Transverse colon (tissue), 4 donors: ENCODE measurements around the gene IGF2BP2. TPM values are rescaled to one million over a fixed set of nuclear protein-coding genes. Genes with fewer than 3 reads are reported as not detected.

ENCODE experiments used
- DNase-seq: peaks from one replicate; pipeline ENCODE4 v3.0.0-alpha.2; 2019
- H3K27ac ChIP-seq, 4 donors: fragments of 200-600 bp; sonication (generic); 2 replicates each; pipeline ENCODE4 v1.5.1; 2016 to 2018; ENCODE audit warnings: inconsistent platforms in 4 of 4
- H3K27me3 ChIP-seq: fragments of 200-600 bp; sonication (generic); 2 replicates; pipeline ENCODE4 v1.5.1; 2017; ENCODE audit warnings: inconsistent platforms
- H3K36me3 ChIP-seq, 4 donors: fragments of 200-600 bp; sonication (generic); 2 replicates each; pipeline ENCODE4 v1.5.1; 2017 to 2019; ENCODE audit warnings: inconsistent platforms in 4 of 4
- H3K4me1 ChIP-seq, 4 donors: fragments of 200-600 bp; sonication (generic); 2 replicates each; pipeline ENCODE4 v1.5.1; 2017 to 2020; ENCODE audit warnings: inconsistent platforms in 4 of 4
- H3K4me3 ChIP-seq, 4 donors: fragments of 200-600 bp; sonication (generic); 1 replicate in 1 of 4; 2 replicates in 3 of 4; pipeline versions ENCODE4 v1.5.1 to v1.6.1; 2017 to 2019; ENCODE audit warnings: inconsistent platforms in 4 of 4
- H3K9me3 ChIP-seq, 2 donors: fragments of 200-600 bp; sonication (generic); 2 replicates each; pipeline ENCODE4 v1.5.1; 2017 to 2019; ENCODE audit warnings: inconsistent platforms in 2 of 2
- CTCF ChIP-seq, 5 experiments: fragments of 200-600 bp in 3 of 5; fragments of 450-650 bp in 2 of 5; sonication (generic) in 3 of 5; IDR thresholded peaks; 1 replicate in 2 of 5; 2 replicates in 3 of 5; pipeline ENCODE4 v1.5.1; 2016 to 2017; ENCODE audit warnings: antibody characterized with exemption in 5 of 5, inconsistent platforms in 3 of 5, mild to moderate bottlenecking in 2 of 5, moderate library complexity in 1 of 5
- EP300 ChIP-seq: sonication (generic); formaldehyde crosslinking; IDR thresholded peaks from one replicate; pipeline ENCODE4 v1.6.1; 2017; ENCODE audit warnings: antibody characterized with exemption, low read depth
- POLR2A ChIP-seq: fragments of 450-650 bp; IDR thresholded peaks from one replicate; pipeline ENCODE4 v1.6.1; 2016; ENCODE audit warnings: antibody characterized with exemption, mild to moderate bottlenecking, moderate library complexity
- POLR2AphosphoS5 ChIP-seq, 3 donors: sonication (generic); formaldehyde crosslinking; IDR thresholded peaks; one replicate each; pipeline ENCODE4 v1.6.1; 2016; ENCODE audit warnings: antibody characterized with exemption in 3 of 3
- WGBS, 2 donors: methylation state at CpG; one replicate each; pipeline ENCODE4 v1.1.5; 2018; ENCODE audit warnings: low coverage in 1 of 2; 5-methylcytosine and 5-hydroxymethylcytosine counted together
- in situ Hi-C, 4 donors: fragments of 200-750 bp; cut with MboI; loops; one replicate each; pipeline versions ENCODE4 v1.15.0 to v1.15.1; 2017; ENCODE audit warnings: low sequenced_read_pairs in 3 of 4, low pct_ligation_motif_present in 1 of 4, low pct_unique_long_range_greater_than_20kb in 1 of 4
- intact Hi-C: fragments of 100-400 bp; cut with DNase I; formaldehyde crosslinking; loops from one replicate; pipeline ENCODE4 v1.15.1; 2023; ENCODE audit warnings: low total_unique reads
- total RNA-seq, 4 donors: library from RNA; depleted of rRNA; stranded (reverse); fragments of >200 nt; gene quantifications; one replicate each; pipeline ENCODE4 v1.1.0, GENCODE V29; 2016

IGF2BP2 gene
- total RNA-seq, 4 donors from 2014 or later: 51.3 to 179 (median 82.9) TPM

DNA sequence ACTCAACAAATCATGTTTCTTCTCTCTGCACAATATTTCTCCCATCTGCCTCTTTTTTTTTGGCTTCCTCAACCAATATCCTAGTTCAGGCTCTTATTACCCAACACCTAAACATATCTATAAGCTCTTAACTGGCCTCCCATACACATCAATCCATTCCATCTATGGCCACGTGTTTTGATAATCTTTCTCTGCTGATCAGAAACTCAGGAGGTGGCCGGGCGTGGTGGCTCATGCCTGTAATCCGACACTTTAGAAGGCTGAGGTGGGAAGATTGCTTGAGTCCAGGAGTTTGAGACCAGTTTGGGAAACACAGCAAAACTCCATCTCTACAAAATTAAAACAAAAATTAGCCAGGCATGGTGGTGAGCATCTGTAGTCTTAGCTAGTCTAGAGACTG is 68.4 kb downstream of the IGF2BP2 start:
- DNase-seq: no peak
- WGBS, 2 donors: 80 to 90% methylated on average over 1 to 4 of the region's 4 CpGs
- Histone ChIP-seq H3K27ac (no peak overlapping the region), H3K4me3 (no peak overlapping the region), H3K36me3 (no peaks in the 10 kb centered on the region), H3K27me3 (no peaks in the 10 kb centered on the region), H3K9me3 (no peaks in the 10 kb centered on the region), H3K4me1 (peaks cover 3 to 33% (median 23%) of the 10 kb centered on the region in 4 donors)
- TF ChIP-seq POLR2A (no peak), POLR2AphosphoS5 (IDR thresholded peaks at IDR 0.05) (no peak), CTCF (IDR thresholded peaks at IDR 0.05) (no peak), EP300 (no peak)
- in situ Hi-C loops: no loop called here
- intact Hi-C loops: no loop called here

- H3K9me3 ChIP-seq: no peaks in the 10 kb centered on the region
- H3K27ac ChIP-seq: no peak overlapping the region
- H3K36me3 ChIP-seq: no peaks in the 10 kb centered on the region
- no peak overlapping the region for H3K4me3 ChIP-seq
- no peaks in the 10 kb centered on the region for H3K27me3 ChIP-seq
- in situ Hi-C loops: no loop called here
- intact Hi-C loops: no loop called here
- WGBS, 2 donors: 79% methylated on average over 3 of the region's 3 CpGs; no CpG with 5 or more reads in 1 of the 2 donors
- peaks cover 5 to 25% (median 18%) of the 10 kb centered on the region in 4 donors for H3K4me1 ChIP-seq
- DNase-seq: no peak
- no peak for TF ChIP-seq POLR2AphosphoS5 (IDR thresholded peaks at IDR 0.05)
- no peak for TF ChIP-seq EP300
- no peak for TF ChIP-seq POLR2A
- no peak for TF ChIP-seq CTCF (IDR thresholded peaks at IDR 0.05)
Observed at GRCh38 chr3:185754920-185755319, 69.9 kb downstream of the IGF2BP2 start.

DNA sequence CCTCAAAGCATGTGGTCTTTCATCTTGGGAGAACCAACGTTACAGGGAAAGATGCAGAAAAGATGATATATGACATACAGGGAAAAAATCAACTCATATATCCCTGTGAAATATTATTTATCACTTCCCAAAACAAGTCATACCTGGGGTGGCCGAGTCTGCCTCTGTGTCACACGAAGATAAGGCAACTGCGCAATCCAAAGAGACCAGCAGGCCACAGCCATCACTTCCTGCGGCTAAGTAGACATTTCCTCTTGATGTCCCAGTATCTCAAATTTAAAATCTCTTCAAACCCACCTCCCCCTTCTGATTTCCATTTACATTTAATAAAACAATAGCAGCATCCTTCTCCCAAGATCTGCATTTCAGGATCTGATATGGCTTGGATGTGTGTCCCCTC is 71.5 kb downstream of the IGF2BP2 start:
- TF ChIP-seq CTCF (IDR thresholded peaks at IDR 0.05) (no peak), POLR2AphosphoS5 (IDR thresholded peaks at IDR 0.05) (no peak), POLR2A (no peak), EP300 (no peak)
- intact Hi-C loops (no loop called here), in situ Hi-C loops (no loop called here)
- H3K27ac ChIP-seq: no peak overlapping the region
- no peaks in the 10 kb centered on the region for H3K9me3 ChIP-seq
- peaks cover 2 to 25% (median 16%) of the 10 kb centered on the region in 4 donors for H3K4me1 ChIP-seq
- no peak for DNase-seq
- 72 to 78% methylated on average over 5 of the region's 5 CpGs for WGBS, 2 donors
- no peak overlapping the region for H3K4me3 ChIP-seq
- H3K36me3 ChIP-seq: no peaks in the 10 kb centered on the region
- no peaks in the 10 kb centered on the region for H3K27me3 ChIP-seq

DNA sequence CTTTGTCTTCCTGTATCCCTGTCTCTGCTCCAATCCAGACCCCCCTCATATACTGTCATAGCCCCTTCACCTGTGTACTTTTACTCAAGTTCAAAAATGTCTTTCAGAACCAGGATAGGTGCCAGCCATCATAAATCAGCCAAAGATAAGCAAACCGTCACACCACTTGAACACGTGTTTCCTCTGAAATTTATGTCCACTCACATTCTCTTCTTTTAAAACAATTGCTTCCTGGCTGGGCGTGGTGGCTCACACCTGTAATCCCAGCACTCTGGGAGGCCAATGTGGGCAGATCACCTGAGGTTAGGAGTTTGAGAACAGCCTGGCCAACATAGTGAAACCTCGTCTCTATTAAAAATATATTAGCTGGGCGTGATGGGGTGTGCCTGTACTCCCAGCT is 74.1 kb downstream of the IGF2BP2 start:
- Histone ChIP-seq H3K4me3 (no peak overlapping the region), H3K27me3 (no peaks in the 10 kb centered on the region), H3K27ac (peak overlapping the region; percentile 20 to 56 (median 46)), H3K4me1 (peaks cover 2 to 32% (median 20%) of the 10 kb centered on the region in 4 donors), H3K36me3 (no peaks in the 10 kb centered on the region), H3K9me3 (no peaks in the 10 kb centered on the region)
- peak; percentile 37 for DNase-seq
- 30 to 49% methylated on average over 2 to 5 of the region's 5 CpGs for WGBS, 2 donors
- in situ Hi-C loops (no loop called here), intact Hi-C loops (no loop called here)
- TF ChIP-seq POLR2A (no peak), CTCF (IDR thresholded peaks at IDR 0.05) (no peak), EP300 (no peak), POLR2AphosphoS5 (IDR thresholded peaks at IDR 0.05) (no peak)
